Activated CD8-positive, alpha-beta memory T cell treated with anti-CD3 and anti-CD28 coated beads for 48 hours (primary cell): ENCODE results near the gene SHOC1.
"Not testable (repeated sequence)": the region's sequence is repeated elsewhere in the genome, so short reads cannot be mapped to it uniquely, and the experiment has no call there.

ENCODE experiments used
- DNase-seq, 3 experiments: peaks; one replicate each; pipeline ENCODE4 v3.0.0-alpha.2; 2020; ENCODE audit warnings: low read depth in 2 of 3, low spot score in 2 of 3

SHOC1 gene

GRCh38 chr9:111794835-111795556, at the start of gene SHOC1:
SHOC1 (minus strand) TSS chr9:111794937; CDS start chr9:111791418, 3,519 bp downstream.
- DNase-seq: no peak

- no peak for DNase-seq
These were observed 49.2 kb upstream of the SHOC1 start for GRCh38 chr9:111843971-111844370.

GRCh38 chr9:111842313-111842712, 47.6 kb upstream of the SHOC1 start:
- no peak for DNase-seq

GRCh38 chr9:111840442-111840841, 45.7 kb upstream of the SHOC1 start:
- DNase-seq: no peak

GRCh38 chr9:111839987-111840386, 45.2 kb upstream of the SHOC1 start:
- DNase-seq: no peak

- DNase-seq: no peak
These were observed 44.6 kb upstream of the SHOC1 start for GRCh38 chr9:111839387-111839786.

- no peak for DNase-seq
These were observed 43.7 kb upstream of the SHOC1 start for GRCh38 chr9:111838439-111838838.

- DNase-seq: no peak
These were observed 41.6 kb upstream of the SHOC1 start for GRCh38 chr9:111836311-111836710.

- DNase-seq: no peak
These were observed 39.2 kb upstream of the SHOC1 start for GRCh38 chr9:111833941-111834340.

GRCh38 chr9:111832449-111832848, 37.7 kb upstream of the SHOC1 start:
- no peak for DNase-seq

GRCh38 chr9:111831371-111832108, 36.8 kb upstream of the SHOC1 start:
- DNase-seq: no peak

- DNase-seq: no peak
These were observed 33.5 kb upstream of the SHOC1 start for GRCh38 chr9:111828193-111828592.

GRCh38 chr9:111825468-111826145, 30.9 kb upstream of the SHOC1 start:
- no peak for DNase-seq

GRCh38 chr9:111821006-111821528, 26.3 kb upstream of the SHOC1 start:
- DNase-seq: no peak

- no peak for DNase-seq
These were observed 24.6 kb upstream of the SHOC1 start for GRCh38 chr9:111819360-111819759.

GRCh38 chr9:111815285-111816070, 20.7 kb upstream of the SHOC1 start:
- DNase-seq: no peak

GRCh38 chr9:111812337-111812736, 17.6 kb upstream of the SHOC1 start:
- no peak for DNase-seq

- no peak for DNase-seq
These were observed 16.2 kb upstream of the SHOC1 start for GRCh38 chr9:111810908-111811307.

GRCh38 chr9:111810415-111810814, 15.7 kb upstream of the SHOC1 start:
- DNase-seq: not testable (repeated sequence)

- no peak for DNase-seq
These were observed 12.5 kb upstream of the SHOC1 start for GRCh38 chr9:111807197-111807596.

GRCh38 chr9:111806259-111806658, 11.5 kb upstream of the SHOC1 start:
- no peak for DNase-seq
